Omental fat pad (tissue), 4 donors: ENCODE measurements around the gene DNAJB13. TPM values are rescaled to one million over a fixed set of nuclear protein-coding genes. Genes with fewer than 3 reads are reported as not detected.

Experiments used
- ATAC-seq: fragments of 150-250 bp; one replicate; pipeline ENCODE4 v1.9.1; 2016; ENCODE audit warnings: mild to moderate bottlenecking, moderate library complexity; ENCODE audit not compliant: low FRiP score
- DNase-seq: peaks from one replicate; pipeline ENCODE4 v3.0.0-alpha.2; 2019; ENCODE audit warnings: low spot score
- total RNA-seq, 4 donors: library from RNA; depleted of rRNA; stranded (reverse); fragments of >200 nt; gene quantifications; one replicate each; pipeline ENCODE4 v1.1.0, GENCODE V29; 2016
- TF ChIP-seq, protein P1 (sequence below), 3 donors: fragments of 450-650 bp; IDR thresholded peaks; one replicate each; pipeline ENCODE4 v1.5.1; 2016 to 2017; ENCODE audit warnings: antibody characterized with exemption in 3 of 3, mild to moderate bottlenecking in 3 of 3, moderate library complexity in 2 of 3

Gene DNAJB13
- total RNA-seq, 4 donors from 2014 or later = not detected

- ATAC-seq (no peak), DNase-seq (no peak)
- TF ChIP-seq, protein P1, sequence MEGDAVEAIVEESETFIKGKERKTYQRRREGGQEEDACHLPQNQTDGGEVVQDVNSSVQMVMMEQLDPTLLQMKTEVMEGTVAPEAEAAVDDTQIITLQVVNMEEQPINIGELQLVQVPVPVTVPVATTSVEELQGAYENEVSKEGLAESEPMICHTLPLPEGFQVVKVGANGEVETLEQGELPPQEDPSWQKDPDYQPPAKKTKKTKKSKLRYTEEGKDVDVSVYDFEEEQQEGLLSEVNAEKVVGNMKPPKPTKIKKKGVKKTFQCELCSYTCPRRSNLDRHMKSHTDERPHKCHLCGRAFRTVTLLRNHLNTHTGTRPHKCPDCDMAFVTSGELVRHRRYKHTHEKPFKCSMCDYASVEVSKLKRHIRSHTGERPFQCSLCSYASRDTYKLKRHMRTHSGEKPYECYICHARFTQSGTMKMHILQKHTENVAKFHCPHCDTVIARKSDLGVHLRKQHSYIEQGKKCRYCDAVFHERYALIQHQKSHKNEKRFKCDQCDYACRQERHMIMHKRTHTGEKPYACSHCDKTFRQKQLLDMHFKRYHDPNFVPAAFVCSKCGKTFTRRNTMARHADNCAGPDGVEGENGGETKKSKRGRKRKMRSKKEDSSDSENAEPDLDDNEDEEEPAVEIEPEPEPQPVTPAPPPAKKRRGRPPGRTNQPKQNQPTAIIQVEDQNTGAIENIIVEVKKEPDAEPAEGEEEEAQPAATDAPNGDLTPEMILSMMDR (IDR thresholded peaks at IDR 0.05) = no peak
Observed at GRCh38 chr11:73999581-74000306, 48.9 kb downstream of the DNAJB13 start.

DNA sequence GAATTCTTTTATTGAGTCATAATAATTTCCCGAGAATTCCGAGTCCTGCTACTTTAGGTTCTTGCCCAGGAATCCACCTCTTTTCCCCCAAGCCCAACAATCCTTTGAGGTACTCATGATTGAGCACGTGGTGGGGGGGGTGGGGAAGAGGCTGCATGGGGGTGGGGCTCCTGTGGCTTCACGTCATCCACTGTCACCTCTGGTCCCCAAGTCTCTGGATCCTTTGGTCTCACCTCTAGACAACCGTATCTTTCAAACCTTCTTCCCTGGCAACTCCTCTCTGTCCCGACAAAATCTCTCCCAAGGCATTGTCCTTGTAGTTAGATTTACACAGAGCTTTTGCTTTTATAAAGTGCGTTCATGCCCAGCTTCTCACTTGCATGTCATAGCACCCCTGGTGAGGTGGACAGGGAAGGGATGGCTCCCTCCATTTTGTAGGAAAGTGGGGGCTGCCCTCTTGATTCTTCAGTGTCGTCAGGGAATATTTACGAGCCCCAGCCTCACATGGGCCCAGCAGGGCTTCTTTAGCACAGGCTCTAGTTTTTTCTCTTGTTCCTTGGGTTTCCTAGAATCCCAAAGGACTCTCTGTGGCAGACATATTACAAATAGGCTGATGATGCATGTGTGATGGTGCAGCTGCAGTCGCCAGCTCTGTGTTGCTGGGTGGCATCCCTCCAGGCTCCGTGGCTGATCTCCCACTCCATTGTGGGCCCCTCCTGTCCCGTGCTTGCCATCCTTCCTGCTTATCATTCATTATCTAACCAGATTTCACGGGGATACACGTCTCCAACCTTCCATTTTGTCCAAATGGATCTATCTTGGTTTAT is 49.7 kb downstream of the DNAJB13 start:
- no peak for DNase-seq
- no peak for ATAC-seq
- TF ChIP-seq, protein P1 (IDR thresholded peaks at IDR 0.05) = no peak

DNA sequence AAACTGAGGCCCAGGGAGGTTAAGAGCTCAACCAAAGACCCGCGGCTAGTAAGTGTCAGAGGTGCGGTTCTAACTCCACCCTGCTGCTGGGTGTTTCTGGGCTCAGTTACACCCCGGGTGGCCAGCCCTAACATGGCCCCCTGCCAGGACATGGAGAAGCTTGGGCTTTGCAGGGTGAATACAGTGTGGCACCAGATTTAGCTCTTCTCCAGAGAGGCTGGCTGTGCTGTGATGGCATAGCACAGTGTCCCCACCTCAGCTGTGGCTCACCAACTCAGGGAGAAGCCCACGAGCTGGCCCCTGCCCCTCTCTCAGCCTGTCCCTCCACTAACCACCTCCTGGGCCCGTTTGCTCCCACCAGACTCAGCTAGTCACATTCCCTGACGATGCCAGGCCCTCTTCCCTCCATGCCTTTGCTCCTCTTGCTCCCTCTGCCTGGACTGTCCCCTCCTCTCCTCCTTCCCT is 51.0 kb downstream of the DNAJB13 start:
- ATAC-seq (no peak), DNase-seq (no peak)
- TF ChIP-seq, protein P1 (IDR thresholded peaks at IDR 0.05) = no peak

DNA sequence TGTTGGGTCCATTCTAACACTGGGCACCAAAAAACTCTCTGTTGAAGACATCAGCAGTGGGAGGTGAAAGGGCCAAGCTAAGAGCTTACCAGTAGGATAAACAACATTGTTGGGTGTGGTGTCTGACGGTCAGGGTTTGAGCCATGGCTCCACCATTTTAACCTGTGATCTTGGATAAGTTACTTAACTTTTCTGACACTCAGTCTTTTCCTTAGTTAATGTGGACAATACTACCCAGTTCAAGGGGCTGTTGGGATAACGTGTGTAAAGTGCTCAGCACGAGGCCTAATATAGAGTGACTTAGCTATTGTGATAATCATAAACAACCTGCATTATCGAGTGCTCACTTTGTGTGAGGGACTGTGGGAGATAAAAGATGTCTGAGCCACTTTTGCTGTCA is 52.0 kb downstream of the DNAJB13 start:
- TF ChIP-seq, protein P1 (IDR thresholded peaks at IDR 0.05) = no peak
- ATAC-seq = no peak
- DNase-seq = no peak

GRCh38 chr11:74004046-74004695 is 53.3 kb downstream of the DNAJB13 start:
- no peak for DNase-seq
- TF ChIP-seq, protein P1 (IDR thresholded peaks at IDR 0.05) = no peak
- no peak for ATAC-seq

DNA sequence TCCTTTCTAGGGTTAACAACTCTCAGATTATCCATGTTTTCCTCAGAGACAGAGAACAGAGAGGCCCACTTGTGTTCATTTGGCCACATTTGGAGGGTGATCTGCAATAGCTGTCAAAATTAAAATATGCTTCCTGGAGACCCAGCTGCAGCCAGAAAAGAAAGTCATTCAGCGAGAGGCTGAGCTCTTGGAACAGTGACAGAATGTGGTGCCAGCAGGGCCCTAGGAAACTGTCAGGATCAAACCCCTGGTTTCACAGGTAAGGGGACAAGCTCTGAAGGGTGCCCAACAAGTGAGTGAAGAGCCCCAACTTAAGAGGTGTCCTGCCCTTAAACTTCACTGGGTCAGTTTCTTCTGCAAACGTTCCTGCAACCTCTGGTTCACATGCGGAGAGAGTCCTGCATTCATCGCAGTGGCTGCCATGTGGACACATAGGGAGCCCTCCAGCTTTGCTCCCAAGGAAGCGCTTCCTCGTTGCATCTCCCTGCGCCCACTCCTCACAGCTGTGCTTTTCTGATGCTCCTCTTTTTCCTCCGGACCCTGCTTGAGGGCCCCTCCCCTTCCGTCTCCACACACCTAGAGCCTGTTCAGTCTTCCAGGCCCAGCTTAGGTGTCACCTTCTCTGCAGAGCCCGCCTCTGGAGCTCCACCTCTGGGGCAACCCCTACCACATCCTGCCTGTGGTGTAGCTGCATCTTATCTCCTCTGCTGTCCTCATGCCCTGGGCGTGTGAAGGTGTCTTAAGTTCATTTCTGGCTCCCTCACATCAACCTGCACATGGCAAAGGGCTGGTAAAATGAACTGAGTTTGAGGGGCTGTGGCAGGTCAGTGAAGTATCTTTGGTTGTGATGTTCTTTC is 54.2 kb downstream of the DNAJB13 start:
- ATAC-seq (no peak), DNase-seq (no peak)
- TF ChIP-seq, protein P1 (IDR thresholded peaks at IDR 0.05) = no peak
